DMS114 treated with DMSO at 0.1 percent for 48 hours (cell line): ENCODE data around the gene AGPS.

Experiments used
- DNase-seq: peaks from one replicate; lab custom pipeline; 2025; ENCODE audit not compliant: unreplicated experiment; lab: John Stamatoyannopoulos, UW

Gene AGPS

DNA sequence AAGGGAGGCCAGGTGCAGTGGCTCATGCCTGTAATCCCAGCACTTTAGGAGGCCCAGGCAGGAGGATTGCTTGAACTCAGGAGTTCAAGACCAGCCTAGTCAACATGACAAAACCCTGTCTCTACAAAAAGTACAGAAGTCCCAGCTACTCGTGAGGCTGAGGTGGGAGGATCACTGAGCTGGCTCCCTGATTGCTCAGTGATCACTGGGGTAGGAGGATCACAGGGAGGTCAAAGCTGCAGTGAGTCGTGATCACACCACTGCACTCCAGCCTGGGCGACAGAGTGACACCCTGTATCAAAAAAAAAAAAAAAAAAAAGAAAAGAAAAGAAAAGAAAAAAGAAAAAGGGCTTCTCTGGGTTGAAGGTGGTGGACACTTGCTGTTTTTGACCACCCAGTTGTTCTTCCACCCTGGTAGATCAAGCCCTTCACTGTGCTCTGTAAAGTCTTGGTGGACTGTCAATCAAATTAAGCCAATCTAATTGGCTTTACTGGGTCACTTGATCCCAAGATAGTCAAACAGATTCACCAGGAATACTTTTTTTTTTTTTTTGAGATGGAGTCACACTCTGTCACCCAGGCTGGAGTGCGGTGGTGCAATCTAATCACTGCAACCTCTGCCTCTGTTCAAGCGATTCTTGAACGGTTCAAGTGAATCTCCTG, 191.6 kb downstream of the AGPS start:
- no peak for DNase-seq

DNA sequence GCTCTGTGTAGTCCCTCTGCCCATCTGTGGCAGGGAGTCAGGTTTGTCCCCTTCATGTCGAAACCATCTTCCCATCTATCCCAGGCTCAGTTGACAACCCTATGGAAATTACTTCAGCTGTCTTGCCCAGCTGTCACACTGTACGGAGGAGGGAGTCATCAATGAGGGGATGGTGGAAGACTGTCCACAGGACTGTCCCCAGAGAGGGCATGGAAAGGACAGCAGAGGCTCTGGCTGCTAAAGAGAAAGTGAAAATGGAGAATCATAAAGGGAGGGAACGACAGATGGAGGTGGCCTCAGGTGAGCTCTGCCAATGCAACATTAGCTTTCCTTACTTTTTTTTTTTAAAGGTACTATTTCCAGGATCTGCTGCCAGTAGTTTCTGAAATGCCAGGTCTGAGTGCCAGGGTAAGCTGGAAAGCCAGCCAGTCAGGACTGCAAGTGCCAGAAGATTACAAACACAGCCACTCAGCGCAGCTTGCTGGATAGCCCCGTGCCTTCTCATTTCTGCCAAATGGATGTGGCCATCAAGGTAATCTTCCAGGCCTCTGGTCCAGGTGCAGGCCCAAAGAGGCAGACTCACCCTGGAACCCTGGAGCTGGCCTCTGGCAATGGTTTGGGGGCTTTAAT, 192.8 kb downstream of the AGPS start:
- DNase-seq, result no peak

GRCh38 chr2:177586154-177586553, 193.6 kb downstream of the AGPS start:
- DNase-seq, result no peak

DNA sequence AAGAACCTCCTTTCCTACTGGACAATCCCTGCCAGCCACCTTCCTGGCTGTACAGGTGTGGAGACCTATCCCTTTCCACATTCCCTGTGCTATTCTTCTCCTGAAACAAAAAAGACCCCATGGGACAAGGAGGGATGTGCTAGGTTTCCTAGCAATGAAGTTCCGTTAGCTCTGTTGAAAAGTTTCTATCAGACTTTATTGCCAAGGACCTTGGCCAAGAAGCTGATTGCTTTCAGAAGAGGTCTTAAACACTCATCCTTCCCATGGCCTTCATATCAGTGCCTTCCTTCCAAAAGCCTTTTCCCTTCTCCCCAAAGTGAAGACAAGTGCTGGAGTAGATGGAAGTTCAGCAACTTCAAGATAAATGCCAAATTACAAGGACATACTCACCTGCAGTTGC, 194.8 kb downstream of the AGPS start:
- DNase-seq, result no peak

- no peak for DNase-seq
Observed at GRCh38 chr2:177588671-177589070, 196.1 kb downstream of the AGPS start.

GRCh38 chr2:177589186-177589585, 196.6 kb downstream of the AGPS start:
- DNase-seq, result no peak

- DNase-seq, result no peak
Observed at GRCh38 chr2:177592397-177592796, 199.8 kb downstream of the AGPS start.

DNA sequence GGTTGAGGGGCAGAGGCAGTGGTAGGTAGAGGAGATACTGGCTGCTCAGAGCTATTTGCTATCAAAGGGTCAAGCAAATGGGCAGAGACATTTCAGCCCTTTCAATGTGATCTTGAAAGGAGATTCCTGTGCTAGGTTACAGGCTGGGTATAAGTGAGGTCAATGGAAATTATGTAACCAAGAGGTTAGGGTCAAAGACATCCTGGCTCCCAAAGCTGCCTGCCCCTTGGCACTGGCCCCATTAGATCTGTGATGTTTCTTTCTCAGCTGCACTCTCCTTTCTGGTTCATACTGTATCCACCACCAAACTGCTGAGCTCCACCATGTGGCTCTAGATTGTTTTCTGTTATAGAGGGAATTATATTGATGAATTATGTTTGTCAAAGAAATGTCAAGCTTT, 200.4 kb downstream of the AGPS start:
- DNase-seq, result no peak

- no peak for DNase-seq
Observed at GRCh38 chr2:177593402-177593801, 200.8 kb downstream of the AGPS start.
